ENCODE data around the gene VTN.

- TF ChIP-seq POLR2A (IDR thresholded peaks at IDR 0.05; ENCODE audit: low read depth, low read length): peak; percentile 29; the same call in 1 of the 2 replicates
- TF ChIP-seq POLR2AphosphoS5 (IDR thresholded peaks at IDR 0.05; ENCODE audit: low read depth, low read length): no peak
- TF ChIP-seq TAF1 (IDR thresholded peaks at IDR 0.05; ENCODE audit: borderline replicate concordance, low read depth, low read length): no peak
Observed at GRCh38 chr17:28364665-28365363, 5.3 kb downstream of the VTN start, which contains the start of gene SEBOX.
